H54 (cell line): Measurements from ENCODE around the gene MYO15B.

ENCODE experiments used
- DNase-seq: peaks from one replicate; pipeline ENCODE4 v3.0.0; 2011; ENCODE audit warnings: low spot score, mixed read lengths; ENCODE audit not compliant: insufficient read length
- FAIRE-seq: peaks from 3 replicates; lab custom pipeline; 2011; peaks lifted over from hg19 to GRCh38; lab: Jason Lieb, UNC
- POLR2A ChIP-seq: IDR thresholded peaks from 2 replicates; pipeline ENCODE4 v1.6.1; 2011; ENCODE audit warnings: low read depth, mild to moderate bottlenecking, low read length

MYO15B gene

GRCh38 chr17:75612906-75613626 is 25.5 kb downstream of the MYO15B start:
- no peak for FAIRE-seq
- no peak for DNase-seq

GRCh38 chr17:75614006-75614405 is 26.4 kb downstream of the MYO15B start:
- TF ChIP-seq POLR2A, result no peak
- FAIRE-seq (no peak), DNase-seq (peak; percentile 63)

More at GRCh38 chr17:75612906-75613626, 25.5 kb downstream of the MYO15B start:
- TF ChIP-seq POLR2A, result no peak

GRCh38 chr17:75614556-75615270 is 27.1 kb downstream of the MYO15B start:
- no peak for TF ChIP-seq POLR2A
- DNase-seq (no peak), FAIRE-seq (no peak)

GRCh38 chr17:75615301-75615700 is 27.7 kb downstream of the MYO15B start:
- DNase-seq (no peak), FAIRE-seq (no peak)
- no peak for TF ChIP-seq POLR2A

- DNase-seq (no peak), FAIRE-seq (no peak)
- TF ChIP-seq POLR2A, result no peak
These were observed 29.0 kb downstream of the MYO15B start for GRCh38 chr17:75616521-75617122.

- DNase-seq (no peak), FAIRE-seq (no peak)
- TF ChIP-seq POLR2A, result no peak
These were observed 29.6 kb downstream of the MYO15B start for GRCh38 chr17:75617218-75617617.

GRCh38 chr17:75617675-75618074 is 30.1 kb downstream of the MYO15B start:
- no peak for FAIRE-seq
- no peak for DNase-seq
- no peak for TF ChIP-seq POLR2A

- TF ChIP-seq POLR2A, result no peak
- no peak for FAIRE-seq
- DNase-seq, result peak; percentile 65
These were observed 32.2 kb downstream of the MYO15B start for GRCh38 chr17:75619506-75620431.

- no peak for TF ChIP-seq POLR2A
- DNase-seq (no peak), FAIRE-seq (no peak)
These were observed 33.9 kb downstream of the MYO15B start for GRCh38 chr17:75621489-75621888.

GRCh38 chr17:75622076-75622475 is 34.5 kb downstream of the MYO15B start:
- DNase-seq (no peak), FAIRE-seq (no peak)
- no peak for TF ChIP-seq POLR2A

GRCh38 chr17:75622771-75623273 is 35.2 kb downstream of the MYO15B start:
- FAIRE-seq, result no peak
- no peak for TF ChIP-seq POLR2A
- no peak for DNase-seq

- DNase-seq (no peak), FAIRE-seq (no peak)
- TF ChIP-seq POLR2A, result no peak
These were observed 35.8 kb downstream of the MYO15B start for GRCh38 chr17:75623386-75623785.

- FAIRE-seq (no peak), DNase-seq (no peak)
- TF ChIP-seq POLR2A, result no peak
These were observed 36.4 kb downstream of the MYO15B start for GRCh38 chr17:75624021-75624420.

- no peak for FAIRE-seq
- no peak for TF ChIP-seq POLR2A
- DNase-seq, result no peak
These were observed 37.2 kb downstream of the MYO15B start for GRCh38 chr17:75624714-75625345.
